Ovary (tissue), 9 donors: ENCODE data around the gene FHOD3. TPM values are rescaled to one million over a fixed set of nuclear protein-coding genes. Genes with fewer than 3 reads are reported as not detected.

Experiments used
- DNase-seq, 5 donors: peaks; one replicate each; pipeline ENCODE4 v3.0.0-alpha.2; 2019 to 2020
- H3K27ac ChIP-seq, 2 donors: fragments of 200-600 bp; one replicate each; pipeline versions ENCODE4 v1.5.1 to v1.8.0; 2019 to 2022
- H3K27me3 ChIP-seq: fragments of 200-600 bp; one replicate; pipeline ENCODE4 v1.8.0; 2022
- H3K36me3 ChIP-seq: fragments of 200-600 bp; sonication (generic); one replicate; pipeline ENCODE4 v1.5.1; 2019
- H3K4me1 ChIP-seq: one replicate; pipeline ENCODE4 v1.8.1; 2013; ENCODE audit warnings: mild to moderate bottlenecking, moderate library complexity; ENCODE audit not compliant: insufficient read depth
- H3K4me3 ChIP-seq: fragments of 200-600 bp; sonication (generic); one replicate; pipeline ENCODE4 v1.5.1; 2017
- H3K9me3 ChIP-seq, 2 donors: fragments of 200-600 bp in 1 of 2; sonication (generic) in 1 of 2; one replicate each; pipeline versions ENCODE4 v1.5.1 to v1.8.1; 2013 to 2019; ENCODE audit warnings: mild to moderate bottlenecking in 1 of 2, moderate library complexity in 1 of 2
- CTCF ChIP-seq, 3 donors: fragments of 450-650 bp in 2 of 3; fragments of 200-600 bp in 1 of 3; IDR thresholded peaks; one replicate each; pipeline versions ENCODE4 v1.5.1 to v1.8.0; 2016 to 2022; ENCODE audit warnings: antibody characterized with exemption in 3 of 3, mild to moderate bottlenecking in 1 of 3
- EP300 ChIP-seq: sonication (generic); formaldehyde crosslinking; IDR thresholded peaks from one replicate; pipeline ENCODE4 v1.6.1; 2017; ENCODE audit warnings: antibody characterized with exemption
- POLR2A ChIP-seq: fragments of 450-650 bp; IDR thresholded peaks from one replicate; pipeline ENCODE4 v1.6.1; 2017; ENCODE audit warnings: antibody characterized with exemption, mild to moderate bottlenecking, moderate library complexity
- WGBS, 3 donors: extraction: QIAGEN DNeasy Blood & Tissue Kit in 1 of 3; methylation state at CpG; one replicate each; pipeline versions ENCODE4 v1.1.5 to v1.1.7; 2013 to 2017; 5-methylcytosine and 5-hydroxymethylcytosine counted together
- intact Hi-C, 4 donors: fragments of 100-400 bp; cut with DNase I; formaldehyde crosslinking; loops; one replicate each; pipeline versions ENCODE4 v1.11.0 to v1.15.1; 2022 to 2023
- polyA plus RNA-seq, 2 donors: library from polyadenylated mRNA; stranded (reverse); fragments of 200-250 nt in 1 of 2; fragments of 350-450 nt in 1 of 2; fragmentation: Illumina TruSeq in 1 of 2; extraction: RNeasy Lipid Tissue Mini Kit (QIAGEN cat#74804) in 1 of 2; gene quantifications; one replicate each; pipeline ENCODE4 v1.2.3, GENCODE V29; 2013 to 2014
- total RNA-seq, 7 donors: library from RNA; depleted of rRNA in 2 of 7; stranded (reverse); fragments of >200 nt in 2 of 7; fragmentation: NEBNext Ultra II Directional in 3 of 7; extraction: Animal tissue kit (Norgen Biotek cat#: 25700) in 3 of 7; gene quantifications; one replicate each; pipeline versions ENCODE4 v1.1.0 to v1.2.4, GENCODE V29; 2016 to 2023
- donor health status: DM: no; HTN: no; CAD: no; lungs with moderate emphysema.
- donor health status: DM: no; HTN: no; CAD: no.
- donor health status: Bipolar disorder and iron deficiency.
- donor health status: DM: yes; HTN: yes; CAD: no.
- donor health status: DM: no; HTN: no; CAD: no.
- donor health status: DM: yes; HTN: yes; CAD: no.

The FHOD3 gene
- total and polyA plus RNA-seq, 9 donors, result 3.5 to 62.5 (median 11.0) TPM

GRCh38 chr18:36427369-36427768 is 129.9 kb downstream of the FHOD3 start:
- WGBS, 3 donors, result 91 to 93% (median 92%) methylated on average over 3 of the region's 3 CpGs
- DNase-seq, result no peak
- H3K9me3 ChIP-seq, result no peaks in the 10 kb centered on the region
- H3K4me1 ChIP-seq, result no peaks in the 10 kb centered on the region
- no peak for TF ChIP-seq CTCF (IDR thresholded peaks at IDR 0.05)
- TF ChIP-seq EP300, result no peak
- TF ChIP-seq POLR2A, result no peak
- intact Hi-C loops, result no loop called here
- no peaks in the 10 kb centered on the region for H3K36me3 ChIP-seq
- no peaks in the 10 kb centered on the region for H3K27me3 ChIP-seq
- no peak overlapping the region for H3K27ac ChIP-seq
- H3K4me3 ChIP-seq, result no peak overlapping the region

GRCh38 chr18:36427831-36428230 is 130.3 kb downstream of the FHOD3 start:
- H3K4me1 ChIP-seq, result no peaks in the 10 kb centered on the region
- TF ChIP-seq EP300 (no peak), POLR2A (no peak), CTCF (IDR thresholded peaks at IDR 0.05) (no peak)
- no peaks in the 10 kb centered on the region for H3K36me3 ChIP-seq
- WGBS, 3 donors, result 57 to 66% (median 61%) methylated on average over 2 of the region's 2 CpGs
- H3K27me3 ChIP-seq, result no peaks in the 10 kb centered on the region
- H3K9me3 ChIP-seq, result no peaks in the 10 kb centered on the region
- H3K4me3 ChIP-seq, result no peak overlapping the region
- intact Hi-C loops, result no loop called here
- no peak for DNase-seq
- H3K27ac ChIP-seq, result no peak overlapping the region

- WGBS, 3 donors, result 74 to 78% (median 76%) methylated on average over 8 of the region's 8 CpGs
- intact Hi-C loops, result no loop called here
- no peak for TF ChIP-seq EP300
- no peak for TF ChIP-seq CTCF (IDR thresholded peaks at IDR 0.05)
- TF ChIP-seq POLR2A, result no peak
- Histone ChIP-seq H3K9me3 (no peaks in the 10 kb centered on the region), H3K27me3 (no peaks in the 10 kb centered on the region), H3K4me3 (no peak overlapping the region), H3K27ac (no peak overlapping the region), H3K36me3 (no peaks in the 10 kb centered on the region), H3K4me1 (no peaks in the 10 kb centered on the region)
- DNase-seq, result no peak
Measured at GRCh38 chr18:36428431-36429029, 131.0 kb downstream of the FHOD3 start.

- no peak for DNase-seq
- Histone ChIP-seq H3K9me3 (no peaks in the 10 kb centered on the region), H3K4me1 (no peaks in the 10 kb centered on the region), H3K36me3 (no peaks in the 10 kb centered on the region), H3K27me3 (no peaks in the 10 kb centered on the region), H3K4me3 (no peak overlapping the region), H3K27ac (no peak overlapping the region)
- 73 to 78% (median 77%) methylated on average over 4 of the region's 4 CpGs for WGBS, 3 donors
- intact Hi-C loops, result no loop called here
- no peak for TF ChIP-seq EP300
- no peak for TF ChIP-seq CTCF (IDR thresholded peaks at IDR 0.05)
- no peak for TF ChIP-seq POLR2A
Measured at GRCh38 chr18:36432880-36433555, 135.5 kb downstream of the FHOD3 start.
